ENCODE measurements around the gene TGFB3.

- TF ChIP-seq CTCF (IDR thresholded peaks at IDR 0.05) = no peak
- no peak for TF ChIP-seq POLR2A (IDR thresholded peaks at IDR 0.05)
Measured at GRCh38 chr14:76011930-76012329, 30.1 kb upstream of the TGFB3 start.

Data from esophagus squamous epithelium (tissue), 4 donors.